HUES48 (cell line): ENCODE data around the gene FAM221A.
"Not testable (repeated sequence)": the region's sequence is repeated elsewhere in the genome, so short reads cannot be mapped to it uniquely, and the experiment has no call there.

Source experiments
- H3K27ac ChIP-seq: one replicate; pipeline ENCODE4 v1.7.0; 2013; ENCODE audit warnings: low read depth, low read length, inconsistent platforms
- H3K27me3 ChIP-seq: 2 replicates; pipeline ENCODE4 v1.6.1; 2013; ENCODE audit warnings: mild to moderate bottlenecking, low read length; ENCODE audit not compliant: control insufficient read depth, insufficient read depth
- H3K36me3 ChIP-seq: 2 replicates; pipeline ENCODE4 v1.6.1; 2013; ENCODE audit warnings: low read length; ENCODE audit not compliant: control insufficient read depth, insufficient read depth
- H3K4me1 ChIP-seq: 2 replicates; pipeline ENCODE4 v1.6.1; 2013; ENCODE audit warnings: mild to moderate bottlenecking, low read length; ENCODE audit not compliant: control insufficient read depth, insufficient read depth
- H3K4me3 ChIP-seq: 2 replicates; pipeline ENCODE4 v1.5.1; 2013; ENCODE audit warnings: mild to moderate bottlenecking, low read depth, low read length
- H3K9ac ChIP-seq: 2 replicates; pipeline ENCODE4 v1.6.1; 2013; ENCODE audit warnings: mild to moderate bottlenecking, low read depth, low read length, moderate library complexity
- H3K9me3 ChIP-seq: 2 replicates; pipeline ENCODE4 v1.6.1; 2013; ENCODE audit warnings: low read length; ENCODE audit not compliant: control insufficient read depth, insufficient read depth

The FAM221A gene

DNA sequence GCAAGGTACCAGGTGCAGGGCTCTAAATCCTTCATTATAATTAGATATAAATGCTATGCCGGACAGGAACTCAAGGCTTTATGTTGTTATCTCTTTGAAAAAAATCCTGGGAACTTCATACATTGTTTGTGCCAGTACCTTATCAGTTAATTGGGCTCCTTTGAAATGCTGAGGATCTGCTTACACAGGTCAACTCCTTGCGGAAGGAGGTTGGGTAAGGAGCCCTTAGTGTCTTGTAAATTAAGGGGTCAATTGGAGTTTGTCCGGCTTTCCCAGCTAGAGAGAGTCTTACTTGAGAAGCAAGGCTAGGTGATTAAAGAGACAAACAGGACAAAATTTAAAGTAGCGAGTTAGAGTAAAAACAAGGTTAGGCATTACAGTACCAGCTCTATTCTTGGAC, 44.1 kb downstream of the FAM221A start:
- Histone ChIP-seq H3K4me1 (peaks cover 10% of the 10 kb centered on the region), H3K27me3 (peaks cover 44% of the 10 kb centered on the region), H3K27ac (peak overlapping the region; percentile 74)
- H3K4me3 ChIP-seq, H3K9ac ChIP-seq, H3K9me3 ChIP-seq, H3K36me3 ChIP-seq: not testable (repeated sequence)

DNA sequence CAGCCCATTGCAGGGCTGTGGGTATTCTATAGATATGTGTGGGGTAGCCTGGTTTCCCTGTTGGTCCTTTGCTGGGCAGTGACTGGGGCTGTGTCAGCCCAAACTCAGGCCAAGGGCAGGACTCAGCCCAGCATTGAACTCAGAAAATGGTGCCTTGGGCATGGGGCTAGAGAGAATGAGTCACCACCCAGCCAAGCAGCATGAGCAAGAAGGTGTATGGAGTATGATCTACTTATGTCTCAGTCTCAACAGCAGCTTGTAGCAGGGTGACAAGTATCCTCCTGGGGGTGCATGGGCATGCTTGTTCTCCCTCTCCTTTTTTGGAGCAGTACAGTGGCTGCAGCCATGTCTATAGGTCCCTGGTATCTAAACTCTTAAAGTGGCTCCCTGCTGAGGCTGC, 62.1 kb downstream of the FAM221A start:
- Histone ChIP-seq H3K36me3 (no peaks in the 10 kb centered on the region), H3K27ac (no peak overlapping the region), H3K27me3 (no peaks in the 10 kb centered on the region), H3K9me3 (peaks cover 5% of the 10 kb centered on the region; the same call in 1 of the 2 replicates), H3K9ac (no peak overlapping the region), H3K4me1 (no peaks in the 10 kb centered on the region), H3K4me3 (no peak overlapping the region)

DNA sequence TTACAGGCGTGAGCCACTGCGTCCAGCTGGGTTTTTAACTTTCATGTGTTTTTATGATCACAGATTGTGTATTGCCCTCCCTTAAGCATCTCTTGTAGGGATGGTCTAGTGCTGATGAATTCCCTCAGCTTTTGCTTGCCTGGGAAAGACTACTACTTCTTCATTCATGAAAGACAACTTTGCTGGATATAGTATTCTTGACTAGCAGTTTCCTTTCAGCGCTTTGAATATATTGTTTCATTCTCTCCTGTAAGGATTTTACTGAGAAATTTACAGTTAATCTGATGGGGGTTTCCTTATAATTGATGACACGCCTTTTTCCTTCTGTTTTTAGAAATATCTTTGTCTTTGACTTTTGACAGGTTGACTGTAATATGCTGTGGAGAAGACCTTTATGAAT, 63.2 kb downstream of the FAM221A start:
- Histone ChIP-seq H3K9me3 (peaks cover 5% of the 10 kb centered on the region; the same call in 1 of the 2 replicates), H3K27me3 (no peaks in the 10 kb centered on the region), H3K4me3 (no peak overlapping the region), H3K4me1 (no peaks in the 10 kb centered on the region), H3K36me3 (no peaks in the 10 kb centered on the region), H3K9ac (no peak overlapping the region), H3K27ac (no peak overlapping the region)

DNA sequence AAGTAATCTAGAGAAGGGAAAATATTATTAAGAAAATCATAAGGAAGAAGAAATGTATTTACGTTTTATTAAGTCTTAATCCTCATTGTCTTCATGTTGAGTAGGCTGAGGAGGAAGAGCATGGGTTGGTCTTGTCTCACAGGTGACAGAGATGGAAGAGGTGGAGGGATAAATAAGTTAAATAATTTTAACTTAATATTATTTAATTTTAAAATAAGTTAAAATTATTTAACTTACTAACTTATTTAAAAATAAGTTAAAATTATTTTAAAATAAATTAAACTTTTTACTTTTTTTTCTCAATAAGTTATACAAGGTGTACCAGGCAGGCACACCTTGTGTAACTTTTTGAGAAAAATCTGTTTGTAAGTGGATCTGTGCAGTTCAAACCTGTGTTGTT, 66.6 kb downstream of the FAM221A start:
- Histone ChIP-seq H3K36me3 (no peaks in the 10 kb centered on the region), H3K27ac (no peak overlapping the region), H3K9ac (no peak overlapping the region), H3K4me3 (no peak overlapping the region), H3K9me3 (peaks cover 5% of the 10 kb centered on the region; the same call in 1 of the 2 replicates), H3K27me3 (no peaks in the 10 kb centered on the region), H3K4me1 (no peaks in the 10 kb centered on the region)

DNA sequence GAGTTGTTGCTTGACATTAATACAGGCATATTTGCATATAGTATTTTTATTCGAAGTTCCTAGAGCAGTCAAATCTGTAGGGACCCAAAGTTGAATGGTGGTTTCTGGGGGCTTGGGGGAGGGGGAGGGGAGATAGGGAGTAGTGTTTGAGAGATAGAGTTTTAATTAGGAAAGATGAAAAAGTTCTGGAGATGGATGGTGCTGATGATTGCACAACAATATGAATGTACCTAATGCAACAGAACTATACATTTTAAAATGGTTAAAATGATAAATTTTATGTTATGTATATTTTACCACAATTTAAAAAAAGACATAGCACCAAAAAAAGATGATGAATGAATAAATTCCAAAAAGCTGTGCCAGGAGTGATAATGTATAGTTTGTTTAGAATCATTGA, 71.9 kb downstream of the FAM221A start:
- H3K27ac ChIP-seq: no peak overlapping the region
- H3K36me3 ChIP-seq: no peaks in the 10 kb centered on the region
- H3K27me3 ChIP-seq: no peaks in the 10 kb centered on the region
- H3K4me3 ChIP-seq: no peak overlapping the region
- no peaks in the 10 kb centered on the region for H3K4me1 ChIP-seq
- H3K9ac ChIP-seq: no peak overlapping the region
- H3K9me3 ChIP-seq: no peaks in the 10 kb centered on the region
